Kidney (tissue), 14 donors: Measurements from ENCODE around the gene FAM131C. TPM values are rescaled to one million over a fixed set of nuclear protein-coding genes. Genes with fewer than 3 reads are reported as not detected.

Experiments
- DNase-seq, 5 donors: peaks; one replicate each; pipeline ENCODE4 v3.0.0-alpha.2; 2013 to 2020
- FAIRE-seq: peaks from 2 replicates; lab custom pipeline; 2012; peaks lifted over from hg19 to GRCh38; lab: Jason Lieb, UNC
- H3K27ac ChIP-seq, 2 donors: one replicate each; pipeline ENCODE4 v1.7.0; 2013; ENCODE audit warnings: low read depth in 2 of 2, low read length in 2 of 2, inconsistent platforms in 1 of 2
- H3K27me3 ChIP-seq: one replicate; pipeline ENCODE4 v1.7.1; 2013; ENCODE audit warnings: low read length, inconsistent platforms; ENCODE audit not compliant: control insufficient read depth, insufficient read depth
- H3K36me3 ChIP-seq, 3 donors: one replicate each; pipeline versions ENCODE4 v1.7.0 to v1.7.1; 2013; ENCODE audit warnings: low read length in 3 of 3, control low read depth in 1 of 3, inconsistent platforms in 1 of 3; ENCODE audit not compliant: insufficient read depth in 3 of 3, control insufficient read depth in 2 of 3
- H3K4me1 ChIP-seq, 3 donors: one replicate each; pipeline versions ENCODE4 v1.7.0 to v1.7.1; 2013; ENCODE audit warnings: low read length in 3 of 3, inconsistent platforms in 1 of 3, low read depth in 1 of 3; ENCODE audit not compliant: control insufficient read depth in 2 of 3, insufficient read depth in 2 of 3
- H3K4me3 ChIP-seq, 3 donors: one replicate each; pipeline versions ENCODE4 v1.7.0 to v1.8.1; 2013; ENCODE audit warnings: low read length in 3 of 3, control low read depth in 1 of 3, inconsistent platforms in 1 of 3
- H3K9ac ChIP-seq, 3 donors: one replicate each; pipeline versions ENCODE4 v1.7.0 to v1.7.1; 2013; ENCODE audit warnings: low read length in 3 of 3, control low read depth in 1 of 3, inconsistent platforms in 1 of 3
- H3K9me3 ChIP-seq, 3 donors: one replicate each; pipeline versions ENCODE4 v1.7.0 to v1.7.1; 2013; ENCODE audit warnings: low read length in 3 of 3, control low read depth in 1 of 3, inconsistent platforms in 1 of 3; ENCODE audit not compliant: control insufficient read depth in 2 of 3, insufficient read depth in 1 of 3
- CTCF ChIP-seq: IDR thresholded peaks from 3 replicates; pipeline ENCODE4 v1.5.1; 2012; ENCODE audit warnings: mild to moderate bottlenecking, moderate library complexity, borderline replicate concordance; ENCODE audit not compliant: insufficient read depth; ENCODE audit errors: extremely low read depth
- intact Hi-C: fragments of 100-400 bp; cut with DNase I; formaldehyde crosslinking; loops from one replicate; pipeline ENCODE4 v1.11.1; 2022
- polyA plus RNA-seq: library from polyadenylated mRNA; stranded (reverse); fragments of 350-450 nt; fragmentation: Illumina TruSeq; extraction: RNeasy Lipid Tissue Mini Kit (QIAGEN cat#74804); gene quantifications from one replicate; pipeline ENCODE4 v1.2.3, GENCODE V29; 2014; ENCODE audit warnings: low read depth, low replicate concordance; ENCODE audit not compliant: insufficient read depth
- total RNA-seq: library from RNA; stranded (reverse); fragmentation: NEBNext Ultra II Directional; extraction: Animal tissue kit (Norgen Biotek cat#: 25700); gene quantifications from one replicate; pipeline ENCODE4 v1.2.1, GENCODE V29; 2021
- donor health status: control.
- donor health status: control.
- donor health status: control.
- donor health status: control.
- donor health status: control.
- donor health status: DM: yes; HTN: yes; CAD: no.
- donor health status: Normal renal cell carcinoma (clear cell type).

Gene FAM131C
- total and polyA plus RNA-seq, 2 donors from 2014 or later, result 5.0 to 12.0 TPM

DNA sequence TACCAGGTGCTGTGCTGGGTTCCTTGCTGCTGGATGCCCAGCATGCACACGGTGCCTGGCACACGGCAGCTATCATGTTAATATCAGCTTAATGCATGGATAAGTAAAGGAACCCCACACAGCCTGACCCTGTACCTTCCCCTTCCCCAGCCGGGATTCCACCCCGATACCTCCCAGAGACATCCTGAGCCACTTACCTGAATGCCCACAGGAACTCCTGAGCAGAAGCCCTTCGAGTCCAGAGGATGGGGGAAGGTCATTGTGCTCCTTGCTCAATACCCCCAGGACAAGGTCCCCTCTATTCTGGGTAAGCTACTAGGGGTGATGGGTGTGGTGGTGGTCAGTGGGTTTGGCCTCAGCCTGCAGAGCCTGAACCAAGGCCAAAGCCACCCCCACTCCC, 1.4 kb downstream of the FAM131C start:
- intact Hi-C loops, result no loop called here
- Histone ChIP-seq H3K4me1 (peaks cover 0 to 24% (median 17%) of the 10 kb centered on the region in 3 donors), H3K9me3 (no peaks in the 10 kb centered on the region), H3K4me3 (no peak overlapping the region), H3K27ac (no peak overlapping the region), H3K27me3 (no peaks in the 10 kb centered on the region), H3K36me3 (no peaks in the 10 kb centered on the region), H3K9ac (peak overlapping the region in 1 of 3 donors; percentile 19)
- FAIRE-seq, result no peak
- TF ChIP-seq CTCF, result no peak
- DNase-seq, result no peak

GRCh38 chr1:16071614-16072013, 1.8 kb downstream of the FAM131C start:
- DNase-seq (no peak), FAIRE-seq (no peak)
- H3K4me3 ChIP-seq, result no peak overlapping the region
- intact Hi-C loops, result no loop called here
- no peaks in the 10 kb centered on the region for H3K9me3 ChIP-seq
- peaks cover 0 to 20% (median 18%) of the 10 kb centered on the region in 3 donors for H3K4me1 ChIP-seq
- H3K27me3 ChIP-seq, result no peaks in the 10 kb centered on the region
- no peak overlapping the region for H3K9ac ChIP-seq
- no peak overlapping the region for H3K27ac ChIP-seq
- no peaks in the 10 kb centered on the region for H3K36me3 ChIP-seq
- no peak for TF ChIP-seq CTCF

DNA sequence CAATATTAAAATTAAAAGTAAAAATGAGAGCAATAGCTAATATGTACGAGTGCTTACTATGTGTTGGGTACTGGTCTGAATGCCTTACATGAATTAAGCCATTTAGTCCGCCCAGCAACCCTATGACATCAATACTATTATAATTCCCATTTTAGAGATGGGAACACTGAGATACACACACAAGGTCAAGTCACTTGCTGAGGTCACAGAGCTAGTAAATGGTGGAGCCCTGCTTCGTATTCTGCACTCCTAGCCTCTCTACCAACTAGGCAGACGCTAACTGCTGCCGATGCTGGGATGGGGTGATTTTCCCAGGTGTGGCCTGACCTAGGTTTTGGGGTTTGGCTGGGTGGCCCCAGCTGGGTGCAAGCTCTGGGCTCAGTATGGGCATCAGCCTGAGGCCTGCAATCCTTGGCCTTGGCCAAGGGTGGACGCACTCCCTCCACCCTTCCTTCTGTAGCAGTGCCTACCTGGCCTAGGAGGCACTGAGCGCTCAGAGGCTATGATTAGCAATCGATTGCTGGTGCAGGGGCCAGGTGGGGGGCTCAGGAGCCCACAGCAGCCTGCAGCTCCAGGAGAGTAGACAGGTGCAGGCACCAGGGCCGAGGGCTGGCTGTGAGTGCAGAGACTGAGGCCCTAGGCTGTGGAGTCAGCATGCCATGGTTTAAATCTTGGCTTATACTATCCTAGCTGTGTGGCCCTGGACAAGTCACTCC, 2.7 kb downstream of the FAM131C start:
- no peaks in the 10 kb centered on the region for H3K27me3 ChIP-seq
- DNase-seq, result no peak
- intact Hi-C loops, result no loop called here

More for the DNA sequence above, 2.7 kb downstream of the FAM131C start:
- no peak overlapping the region for H3K27ac ChIP-seq
- peaks cover 0 to 23% (median 21%) of the 10 kb centered on the region in 3 donors for H3K4me1 ChIP-seq
- no peak overlapping the region for H3K9ac ChIP-seq
- no peak for TF ChIP-seq CTCF
- H3K9me3 ChIP-seq, result no peaks in the 10 kb centered on the region
- FAIRE-seq, result no peak
- no peaks in the 10 kb centered on the region for H3K36me3 ChIP-seq
- no peak overlapping the region for H3K4me3 ChIP-seq
